ENCODE data around the gene DNAJC16.

Gene DNAJC16

DNA sequence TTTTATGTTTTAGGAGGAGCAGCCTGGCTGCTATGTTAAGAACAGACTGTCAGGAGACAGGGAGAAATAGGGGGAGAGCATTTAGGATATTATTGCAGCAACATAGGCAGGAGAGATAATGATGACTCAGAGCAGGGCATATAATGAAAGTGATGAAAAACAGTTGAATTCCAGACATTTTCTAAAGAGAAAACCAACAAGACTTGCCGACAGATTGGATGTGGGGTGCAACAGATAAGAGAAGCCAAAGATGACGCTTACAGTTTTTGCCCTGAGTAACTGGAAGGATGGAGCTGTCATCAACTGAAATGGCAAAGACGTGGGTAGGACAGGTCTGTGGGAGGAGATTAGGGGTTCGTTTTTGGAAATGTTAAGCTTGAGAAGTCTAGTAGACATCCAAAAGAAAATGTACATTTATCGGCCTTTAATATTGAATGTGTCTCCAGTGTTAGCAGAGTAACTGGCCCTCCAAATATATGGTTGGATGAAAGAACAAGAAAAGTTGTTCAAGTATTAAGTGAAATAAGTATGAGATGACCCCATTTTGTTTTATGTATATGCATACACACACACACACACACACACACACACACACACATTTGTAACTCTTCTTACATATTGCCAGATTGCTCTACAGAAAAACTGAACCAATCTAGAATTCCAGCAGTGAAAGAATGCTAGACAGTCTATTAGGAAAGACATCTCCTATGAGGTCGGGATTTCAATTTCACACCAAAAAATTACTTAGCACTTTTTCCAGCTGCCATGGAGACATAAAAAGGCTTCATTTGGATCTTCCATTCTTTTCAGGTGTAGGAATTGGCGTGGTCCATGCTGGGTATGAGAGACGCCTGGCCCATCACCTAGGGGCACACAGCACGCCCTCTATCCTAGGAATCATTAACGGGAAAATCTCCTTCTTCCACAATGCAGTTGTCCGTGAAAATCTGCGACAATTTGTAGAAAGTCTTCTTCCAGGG is 17.2 kb downstream of the DNAJC16 start:
- Histone ChIP-seq H3K4me1 (ENCODE audit: control insufficient read depth in 2 of 2, insufficient read depth in 1 of 2, low read depth in 1 of 2, low read length in 2 of 2) (no peaks in the 10 kb centered on the region), H3K4ac (ENCODE audit: low read length) (no peak overlapping the region), H3K23ac (ENCODE audit: low read depth, low read length, poor library complexity) (no peak overlapping the region), H4K91ac (ENCODE audit: low read depth, low read length, poor library complexity) (no peak overlapping the region), H3K4me2 (ENCODE audit: insufficient read depth, low read length, poor library complexity, severe bottlenecking) (no peak overlapping the region), H2AK5ac (ENCODE audit: low read depth, low read length) (no peak overlapping the region), H3K27ac (replicated peaks; ENCODE audit: low read length) (no peak overlapping the region), H3K36me3 (replicated peaks in 1 of 2; ENCODE audit: control insufficient read depth in 2 of 2, insufficient read depth in 2 of 2, low read length in 2 of 2) (peaks cover 27 to 93% of the 10 kb centered on the region in 2 donors), H3K79me1 (ENCODE audit: low read depth, low read length) (no peaks in the 10 kb centered on the region), H4K8ac (ENCODE audit: low read depth, low read length) (no peak overlapping the region), H3K4me3 (ENCODE audit: low read length in 2 of 2) (no peak overlapping the region), H3K27me3 (ENCODE audit: control insufficient read depth in 3 of 3, insufficient read depth in 3 of 3, low read depth in 1 of 3, low read length in 3 of 3) (no peaks in the 10 kb centered on the region), H3K14ac (ENCODE audit: low read length) (no peak overlapping the region), H3K18ac (ENCODE audit: low read length) (no peak overlapping the region), H2AFZ (ENCODE audit: low read length) (no peak overlapping the region), H3K9me3 (replicated peaks in 1 of 2; ENCODE audit: control insufficient read depth in 2 of 2, insufficient read depth in 1 of 2, low read depth in 1 of 2, low read length in 2 of 2) (no peaks in the 10 kb centered on the region), H2BK15ac (ENCODE audit: low read length) (no peak overlapping the region), H3K9ac (ENCODE audit: low read depth, low read length, poor library complexity) (no peak overlapping the region), H2BK5ac (ENCODE audit: low read length) (no peak overlapping the region), H2BK12ac (ENCODE audit: low read length) (no peak overlapping the region), H2BK120ac (ENCODE audit: low read depth, low read length) (no peak overlapping the region)
- DNase-seq (ENCODE audit: low spot score) = no peak
- no CpG with 5 or more reads among the region's 12 CpGs for WGBS, 2 donors (ENCODE audit: extremely low coverage in 2 of 2, insufficient read length in 2 of 2, insufficient replicate concordance in 1 of 2)

DNA sequence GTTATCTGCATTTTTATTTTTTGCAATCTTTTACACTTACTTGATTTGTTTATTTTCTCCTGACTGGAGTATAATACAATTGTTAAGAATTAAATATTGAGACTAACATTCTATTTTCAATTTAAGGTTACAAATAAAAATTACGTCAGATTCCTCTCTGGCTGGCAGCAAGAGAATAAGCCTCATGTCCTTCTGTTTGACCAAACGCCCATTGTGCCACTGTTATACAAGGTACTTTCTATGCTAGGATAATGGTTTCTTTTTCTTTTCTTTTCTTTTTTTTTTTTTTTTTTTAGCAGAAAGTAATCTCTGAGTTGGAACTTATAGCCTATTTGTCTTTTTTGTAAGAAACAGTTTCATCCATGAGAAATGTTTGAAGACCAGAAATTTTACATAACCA is 20.0 kb downstream of the DNAJC16 start:
- Histone ChIP-seq H3K14ac (ENCODE audit: low read length) (no peak overlapping the region), H3K23ac (ENCODE audit: low read depth, low read length, poor library complexity) (no peak overlapping the region), H3K4me2 (ENCODE audit: insufficient read depth, low read length, poor library complexity, severe bottlenecking) (no peak overlapping the region), H2AFZ (ENCODE audit: low read length) (no peak overlapping the region), H3K9ac (ENCODE audit: low read depth, low read length, poor library complexity) (no peak overlapping the region), H2BK120ac (ENCODE audit: low read depth, low read length) (no peak overlapping the region), H2BK12ac (ENCODE audit: low read length) (no peak overlapping the region), H4K91ac (ENCODE audit: low read depth, low read length, poor library complexity) (no peak overlapping the region), H2BK15ac (ENCODE audit: low read length) (no peak overlapping the region), H2AK5ac (ENCODE audit: low read depth, low read length) (no peak overlapping the region), H3K79me1 (ENCODE audit: low read depth, low read length) (no peaks in the 10 kb centered on the region), H3K4ac (ENCODE audit: low read length) (no peak overlapping the region), H3K9me3 (replicated peaks in 1 of 2; ENCODE audit: control insufficient read depth in 2 of 2, insufficient read depth in 1 of 2, low read depth in 1 of 2, low read length in 2 of 2) (no peaks in the 10 kb centered on the region), H3K36me3 (replicated peaks in 1 of 2; ENCODE audit: control insufficient read depth in 2 of 2, insufficient read depth in 2 of 2, low read length in 2 of 2) (peaks cover 23 to 92% of the 10 kb centered on the region in 2 donors), H3K18ac (ENCODE audit: low read length) (no peak overlapping the region), H3K27ac (replicated peaks; ENCODE audit: low read length) (no peak overlapping the region), H2BK5ac (ENCODE audit: low read length) (no peak overlapping the region), H3K4me1 (ENCODE audit: control insufficient read depth in 2 of 2, insufficient read depth in 1 of 2, low read depth in 1 of 2, low read length in 2 of 2) (no peaks in the 10 kb centered on the region), H3K4me3 (ENCODE audit: low read length in 2 of 2) (no peak overlapping the region), H4K8ac (ENCODE audit: low read depth, low read length) (no peak overlapping the region), H3K27me3 (ENCODE audit: control insufficient read depth in 3 of 3, insufficient read depth in 3 of 3, low read depth in 1 of 3, low read length in 3 of 3) (no peaks in the 10 kb centered on the region)
- no peak for DNase-seq (ENCODE audit: low spot score)
- WGBS, 2 donors (ENCODE audit: extremely low coverage in 2 of 2, insufficient read length in 2 of 2, insufficient replicate concordance in 1 of 2) = no CpG with 5 or more reads among the region's 2 CpGs

DNA sequence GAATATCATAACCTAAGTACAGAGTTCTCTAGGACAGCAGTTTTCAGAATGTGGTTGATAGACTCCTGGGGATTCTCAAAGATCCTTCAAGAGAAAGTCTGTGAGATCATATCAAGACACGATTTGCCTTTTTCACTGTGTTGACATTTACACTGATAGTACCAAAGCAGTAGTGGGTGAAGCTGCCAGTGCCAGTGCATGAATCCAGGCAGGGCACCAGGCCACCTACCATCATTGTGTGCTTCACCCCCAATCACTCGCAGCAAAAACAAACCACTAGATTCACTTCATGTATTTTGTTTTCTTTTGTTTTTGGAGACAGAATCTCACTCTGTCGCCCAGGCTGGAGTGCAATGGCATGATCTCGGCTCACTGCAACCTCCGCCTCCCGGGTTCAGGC is 23.9 kb downstream of the DNAJC16 start:
- Histone ChIP-seq H3K36me3 (replicated peaks in 1 of 2; ENCODE audit: control insufficient read depth in 2 of 2, insufficient read depth in 2 of 2, low read length in 2 of 2) (peaks cover 11 to 56% of the 10 kb centered on the region in 2 donors), H4K8ac (ENCODE audit: low read depth, low read length) (no peak overlapping the region), H2AFZ (ENCODE audit: low read length) (no peak overlapping the region), H3K27ac (replicated peaks; ENCODE audit: low read length) (no peak overlapping the region), H3K23ac (ENCODE audit: low read depth, low read length, poor library complexity) (no peak overlapping the region), H2BK15ac (ENCODE audit: low read length) (no peak overlapping the region), H3K9ac (ENCODE audit: low read depth, low read length, poor library complexity) (no peak overlapping the region), H2AK5ac (ENCODE audit: low read depth, low read length) (no peak overlapping the region), H3K4me3 (ENCODE audit: low read length in 2 of 2) (no peak overlapping the region), H3K4ac (ENCODE audit: low read length) (no peak overlapping the region), H2BK120ac (ENCODE audit: low read depth, low read length) (no peak overlapping the region), H3K4me2 (ENCODE audit: insufficient read depth, low read length, poor library complexity, severe bottlenecking) (no peak overlapping the region), H3K18ac (ENCODE audit: low read length) (no peak overlapping the region), H3K27me3 (ENCODE audit: control insufficient read depth in 3 of 3, insufficient read depth in 3 of 3, low read depth in 1 of 3, low read length in 3 of 3) (no peaks in the 10 kb centered on the region), H3K14ac (ENCODE audit: low read length) (no peak overlapping the region), H3K9me3 (replicated peaks in 1 of 2; ENCODE audit: control insufficient read depth in 2 of 2, insufficient read depth in 1 of 2, low read depth in 1 of 2, low read length in 2 of 2) (no peaks in the 10 kb centered on the region), H2BK12ac (ENCODE audit: low read length) (no peak overlapping the region), H3K79me1 (ENCODE audit: low read depth, low read length) (no peaks in the 10 kb centered on the region), H2BK5ac (ENCODE audit: low read length) (no peak overlapping the region), H4K91ac (ENCODE audit: low read depth, low read length, poor library complexity) (no peak overlapping the region), H3K4me1 (ENCODE audit: control insufficient read depth in 2 of 2, insufficient read depth in 1 of 2, low read depth in 1 of 2, low read length in 2 of 2) (no peaks in the 10 kb centered on the region)
- no CpG with 5 or more reads among the region's 6 CpGs for WGBS, 2 donors (ENCODE audit: extremely low coverage in 2 of 2, insufficient read length in 2 of 2, insufficient replicate concordance in 1 of 2)
- no peak for DNase-seq (ENCODE audit: low spot score)

DNA sequence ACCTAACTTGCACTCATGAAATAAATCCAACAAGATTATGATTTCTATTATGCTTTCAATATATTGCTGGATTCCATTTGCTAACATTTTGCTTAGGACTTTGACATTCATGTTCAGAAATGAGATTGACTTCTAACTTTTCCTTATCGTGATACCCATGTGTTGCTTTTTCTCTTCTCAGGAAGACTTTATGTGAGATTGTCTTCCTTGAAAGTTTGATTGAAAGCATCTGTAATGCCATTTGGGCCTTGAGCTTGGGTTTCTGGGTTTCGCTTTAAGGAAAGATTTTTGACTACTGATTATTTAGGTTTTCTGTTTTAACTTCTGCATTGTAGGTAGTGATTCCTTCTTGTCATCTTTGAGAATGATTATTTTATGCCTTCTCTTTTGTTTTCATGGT is 30.4 kb downstream of the DNAJC16 start:
- no peaks in the 10 kb centered on the region for H3K9me3 ChIP-seq (replicated peaks in 1 of 2; ENCODE audit: control insufficient read depth in 2 of 2, insufficient read depth in 1 of 2, low read depth in 1 of 2, low read length in 2 of 2)
- no peak overlapping the region for H3K4me2 ChIP-seq (ENCODE audit: insufficient read depth, low read length, poor library complexity, severe bottlenecking)
- no peak overlapping the region for H2BK5ac ChIP-seq (ENCODE audit: low read length)
- no peak overlapping the region for H2BK120ac ChIP-seq (ENCODE audit: low read depth, low read length)
- no peak overlapping the region for H2AFZ ChIP-seq (ENCODE audit: low read length)
- no peak for DNase-seq (ENCODE audit: low spot score)
- H3K27ac ChIP-seq (replicated peaks; ENCODE audit: low read length) = no peak overlapping the region
- peaks cover 7 to 30% of the 10 kb centered on the region in 2 donors for H3K36me3 ChIP-seq (replicated peaks in 1 of 2; ENCODE audit: control insufficient read depth in 2 of 2, insufficient read depth in 2 of 2, low read length in 2 of 2)
- no peak overlapping the region for H2BK15ac ChIP-seq (ENCODE audit: low read length)
- H3K4ac ChIP-seq (ENCODE audit: low read length) = no peak overlapping the region
- H3K4me1 ChIP-seq (ENCODE audit: control insufficient read depth in 2 of 2, insufficient read depth in 1 of 2, low read depth in 1 of 2, low read length in 2 of 2) = no peaks in the 10 kb centered on the region
- H4K8ac ChIP-seq (ENCODE audit: low read depth, low read length) = no peak overlapping the region
- no CpG with 5 or more reads among the region's 2 CpGs for WGBS, 2 donors (ENCODE audit: extremely low coverage in 2 of 2, insufficient read length in 2 of 2, insufficient replicate concordance in 1 of 2)
- no peak overlapping the region for H2BK12ac ChIP-seq (ENCODE audit: low read length)
- no peak overlapping the region for H3K4me3 ChIP-seq (ENCODE audit: low read length in 2 of 2)
- no peaks in the 10 kb centered on the region for H3K79me1 ChIP-seq (ENCODE audit: low read depth, low read length)
- no peak overlapping the region for H2AK5ac ChIP-seq (ENCODE audit: low read depth, low read length)
- H3K14ac ChIP-seq (ENCODE audit: low read length) = no peak overlapping the region
- H3K27me3 ChIP-seq (ENCODE audit: control insufficient read depth in 3 of 3, insufficient read depth in 3 of 3, low read depth in 1 of 3, low read length in 3 of 3) = no peaks in the 10 kb centered on the region
- no peak overlapping the region for H3K18ac ChIP-seq (ENCODE audit: low read length)
- H4K91ac ChIP-seq (ENCODE audit: low read depth, low read length, poor library complexity) = no peak overlapping the region
- no peak overlapping the region for H3K23ac ChIP-seq (ENCODE audit: low read depth, low read length, poor library complexity)
- no peak overlapping the region for H3K9ac ChIP-seq (ENCODE audit: low read depth, low read length, poor library complexity)

All from neuronal stem cell (in vitro differentiated cells).